Fibroblast of lung (primary cell): Measurements from ENCODE around the gene PCGF1.

Experiments
- CTCF ChIP-seq, 2 donors: IDR thresholded peaks in 1 of 2; conservative IDR thresholded peaks in 1 of 2; 1 replicate in 1 of 2; 2 replicates in 1 of 2; pipeline ENCODE4 v1.5.1; 2011 to 2012; ENCODE audit warnings: low read length in 2 of 2, control low read depth in 1 of 2, inconsistent platforms in 1 of 2, low read depth in 1 of 2, mild to moderate bottlenecking in 1 of 2
- EZH2 ChIP-seq: IDR thresholded peaks from 2 replicates; pipeline ENCODE4 v1.5.1; 2012; ENCODE audit warnings: low read length, control low read depth, mild to moderate bottlenecking; ENCODE audit errors: missing control alignments

GRCh38 chr2:74525717-74526648 lies 18.5 kb upstream of the PCGF1 start, which contains the start of gene DQX1:
- TF ChIP-seq CTCF (conservative IDR thresholded peaks at IDR 0.05 in 1 of 2, IDR thresholded peaks at IDR 0.05 in 1 of 2; ENCODE audit: low read depth in 1 of 2, low read length in 2 of 2) (no peak), EZH2 (no peak)
